ENCODE measurements around the gene FAS.

GRCh38 chr10:88960802-88961201 lies 29.8 kb upstream of the FAS start:
- TF ChIP-seq EZH2 (IDR thresholded peaks at IDR 0.05; ENCODE audit: borderline replicate concordance) (no peak), CTCF (IDR thresholded peaks at IDR 0.05; ENCODE audit: poor library complexity) (no peak)

Measured in hepatocyte (in vitro differentiated cells).